ENCODE results near the gene PLPP1.

DNA sequence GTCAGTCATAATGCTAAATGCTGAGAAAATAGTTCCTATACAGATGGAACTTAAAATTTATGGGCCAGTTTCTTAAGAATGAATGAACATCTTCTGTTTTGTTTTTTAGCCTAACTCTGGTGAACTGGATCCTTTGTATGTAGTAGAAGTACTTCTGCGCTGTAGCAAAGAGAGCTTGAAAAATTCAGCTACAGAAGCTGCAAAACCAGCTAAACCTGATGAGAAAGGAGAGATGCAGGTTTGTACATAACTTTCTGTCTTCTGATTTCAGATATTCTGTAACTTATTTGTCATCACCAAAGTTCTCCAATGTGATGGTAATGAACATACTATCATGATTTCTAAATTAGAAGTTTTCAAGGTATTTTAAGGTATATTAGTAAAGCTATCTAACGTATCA lies 146.9 kb downstream of the PLPP1 start:
- TF ChIP-seq POLR2AphosphoS5 (IDR thresholded peaks at IDR 0.05; ENCODE audit: borderline replicate concordance, low read depth, low read length) (no peak), EZH2 (IDR thresholded peaks at IDR 0.05) (no peak)

Data from SK-N-MC (cell line).